WTC11 (cell line): ENCODE results near the gene SLC16A9.
A peak's percentile ranks its signal among the peaks of the same experiment; 100 is the strongest.

Experiments used
- ATF1 ChIP-seq: sonication (generic); formaldehyde crosslinking; IDR thresholded peaks from 2 replicates; pipeline ENCODE4 v1.8.1; 2023; ENCODE audit warnings: mild to moderate bottlenecking, moderate library complexity, missing genetic modification reagents
- CTCF ChIP-seq: fragments of 200-600 bp; IDR thresholded peaks from 2 replicates; pipeline ENCODE4 v1.8.0; 2022; ENCODE audit warnings: antibody characterized with exemption
- MLX ChIP-seq: sonication (generic); formaldehyde crosslinking; IDR thresholded peaks from 2 replicates; pipeline ENCODE4 v1.8.1; 2023; ENCODE audit warnings: mild to moderate bottlenecking, missing genetic modification reagents, moderate library complexity
- MYBL2 ChIP-seq: sonication (generic); formaldehyde crosslinking; IDR thresholded peaks from 2 replicates; pipeline ENCODE4 v1.8.1; 2023; ENCODE audit warnings: mild to moderate bottlenecking, moderate library complexity, missing genetic modification reagents
- SMAD3 ChIP-seq: sonication (generic); formaldehyde crosslinking; IDR thresholded peaks from 2 replicates; pipeline ENCODE4 v1.8.0; 2022; ENCODE audit warnings: missing genetic modification reagents, mild to moderate bottlenecking, borderline replicate concordance
- ZNF263 ChIP-seq: sonication (generic); formaldehyde crosslinking; IDR thresholded peaks from 2 replicates; pipeline ENCODE4 v1.8.1; 2022; ENCODE audit warnings: low read depth, mild to moderate bottlenecking, moderate library complexity, missing genetic modification reagents
- ZNF416 ChIP-seq: fragments of 250-450 bp; sonication (Bioruptor Pico); IDR thresholded peaks from 2 replicates; pipeline ENCODE4 v1.9.0; 2021; ENCODE audit warnings: mild to moderate bottlenecking, inconsistent platforms

GRCh38 chr10:59709395-59710125 is at the start of gene SLC16A9:
- TF ChIP-seq SMAD3 (no peak), MYBL2 (CRISPR knock-in tag) (peak; percentile 85), ATF1 (CRISPR knock-in tag) (no peak), CTCF (no peak; the same call in 1 of the 2 replicates), ZNF416 (CRISPR knock-in tag) (0 out of 2 replicates have a peak, but pooled peaks have one; percentile 39), MLX (CRISPR knock-in tag) (no peak), ZNF263 (0 out of 2 replicates have a peak, but pooled peaks have one; percentile 28)
